Measurements from ENCODE around the gene STX17.

GRCh38 chr9:99925541-99925940 is 19.1 kb downstream of the STX17 start:
- TF ChIP-seq CTCF (conservative IDR thresholded peaks at IDR 0.05; ENCODE audit: low read length) (no peak), EZH2phosphoT487 (IDR thresholded peaks at IDR 0.05; ENCODE audit: borderline replicate concordance) (no peak)

Measured in Loucy (cell line).